ENCODE data around the gene UNC93A.
"Not testable (repeated sequence)": the region's sequence is repeated elsewhere in the genome, so short reads cannot be mapped to it uniquely, and the experiment has no call there.

The UNC93A gene

GRCh38 chr6:167341038-167341583 lies 50.0 kb downstream of the UNC93A start:
- no peak for DNase-seq (ENCODE audit: low read depth)

GRCh38 chr6:167341665-167342655 lies 50.8 kb downstream of the UNC93A start:
- DNase-seq (ENCODE audit: low read depth), result no peak

- no peak for DNase-seq (ENCODE audit: low read depth)
Measured at GRCh38 chr6:167342879-167343610, 51.9 kb downstream of the UNC93A start.

GRCh38 chr6:167345348-167345747 lies 54.2 kb downstream of the UNC93A start:
- DNase-seq (ENCODE audit: low read depth), result no peak

GRCh38 chr6:167345960-167346359 lies 54.8 kb downstream of the UNC93A start:
- no peak for DNase-seq (ENCODE audit: low read depth)

GRCh38 chr6:167347226-167347625 lies 56.1 kb downstream of the UNC93A start:
- no peak for DNase-seq (ENCODE audit: low read depth)

- no peak for DNase-seq (ENCODE audit: low read depth)
Measured at GRCh38 chr6:167349631-167350274, 58.6 kb downstream of the UNC93A start.

GRCh38 chr6:167350275-167350696 lies 59.2 kb downstream of the UNC93A start:
- no peak for DNase-seq (ENCODE audit: low read depth)

GRCh38 chr6:167350731-167351655 lies 59.9 kb downstream of the UNC93A start:
- DNase-seq (ENCODE audit: low read depth), result no peak

GRCh38 chr6:167351656-167352345 lies 60.7 kb downstream of the UNC93A start:
- no peak for DNase-seq (ENCODE audit: low read depth)

GRCh38 chr6:167356874-167357273 lies 65.8 kb downstream of the UNC93A start:
- no peak for DNase-seq (ENCODE audit: low read depth)

GRCh38 chr6:167358394-167358793 lies 67.3 kb downstream of the UNC93A start:
- DNase-seq (ENCODE audit: low read depth), result not testable (repeated sequence)

- DNase-seq (ENCODE audit: low read depth), result not testable (repeated sequence)
Measured at GRCh38 chr6:167361170-167361569, 70.1 kb downstream of the UNC93A start.

Measured in stromal cell of bone marrow (primary cell).